UCSD-AML1 (cell line): ENCODE results near the gene FFAR1.

Experiments used
- DNase-seq: peaks from one replicate; lab custom pipeline; 2025; ENCODE audit not compliant: unreplicated experiment; lab: John Stamatoyannopoulos, UW

FFAR1 gene

DNA sequence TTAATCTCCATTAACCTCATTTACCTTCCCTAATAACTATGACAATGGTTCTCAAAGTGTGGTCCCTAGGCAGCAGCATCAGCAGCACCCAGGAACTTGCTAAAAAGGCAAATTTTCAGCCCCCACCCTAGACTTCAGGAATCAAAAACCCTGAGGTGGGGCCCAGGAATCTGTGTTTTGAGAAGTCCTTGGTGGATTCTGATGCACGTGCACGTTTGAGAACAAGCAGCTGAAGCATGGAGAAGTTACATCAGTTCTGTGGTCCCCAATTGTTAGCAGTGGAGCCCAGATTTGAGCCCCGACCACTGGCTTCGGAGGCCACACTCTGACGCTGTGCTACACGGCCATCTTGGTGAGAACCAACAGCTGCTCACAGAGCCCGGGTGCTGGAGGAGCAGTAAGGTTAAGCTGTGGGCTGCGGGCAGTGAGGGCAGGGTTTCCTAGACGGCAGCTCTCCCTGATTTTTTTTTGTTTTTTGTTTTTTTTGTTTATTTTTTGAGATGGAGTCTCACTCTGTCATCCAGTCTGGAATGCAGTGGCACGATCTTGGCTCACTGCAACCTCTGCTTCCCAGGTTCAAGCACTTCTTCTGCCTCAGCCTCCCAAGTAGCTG lies 32.7 kb upstream of the FFAR1 start:
- DNase-seq, result no peak

DNA sequence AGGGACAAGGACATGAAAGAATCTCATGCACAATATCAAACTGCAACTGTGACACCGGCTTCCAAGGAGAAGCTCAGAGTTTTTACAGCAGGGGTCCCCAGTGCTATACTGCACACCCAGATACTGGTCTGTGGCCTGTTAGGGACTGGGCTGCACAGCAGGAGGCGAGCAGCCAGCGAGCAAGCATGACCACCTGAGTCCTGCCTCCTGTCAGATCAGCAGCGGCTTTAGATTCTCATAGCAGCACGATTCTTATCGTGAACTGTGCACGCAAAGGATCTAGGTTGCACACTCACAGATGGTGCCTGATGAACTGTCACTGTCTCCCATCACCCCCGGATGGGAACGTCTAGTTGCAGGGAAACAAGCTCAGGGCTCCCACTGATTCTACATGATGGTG lies 31.8 kb upstream of the FFAR1 start:
- DNase-seq, result no peak

DNA sequence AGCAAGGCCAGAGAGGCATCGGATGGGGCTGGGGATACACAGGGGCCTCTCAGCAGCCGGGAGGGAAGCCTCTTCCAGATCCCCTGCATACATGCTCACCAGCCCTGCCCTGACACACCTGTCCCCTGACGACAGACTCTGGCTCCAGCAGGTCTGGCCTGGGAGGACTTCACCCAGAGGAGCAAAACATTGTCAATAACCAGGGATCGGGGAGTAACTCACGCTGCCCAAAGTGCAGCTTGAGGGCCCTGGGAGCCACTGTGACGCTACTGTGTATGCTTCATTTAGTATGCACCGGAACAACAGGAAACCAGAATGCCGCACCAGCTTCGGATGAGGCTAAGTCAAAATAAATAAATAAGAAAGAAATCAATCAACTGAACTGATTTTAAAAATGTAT lies 31.1 kb upstream of the FFAR1 start:
- DNase-seq, result no peak

DNA sequence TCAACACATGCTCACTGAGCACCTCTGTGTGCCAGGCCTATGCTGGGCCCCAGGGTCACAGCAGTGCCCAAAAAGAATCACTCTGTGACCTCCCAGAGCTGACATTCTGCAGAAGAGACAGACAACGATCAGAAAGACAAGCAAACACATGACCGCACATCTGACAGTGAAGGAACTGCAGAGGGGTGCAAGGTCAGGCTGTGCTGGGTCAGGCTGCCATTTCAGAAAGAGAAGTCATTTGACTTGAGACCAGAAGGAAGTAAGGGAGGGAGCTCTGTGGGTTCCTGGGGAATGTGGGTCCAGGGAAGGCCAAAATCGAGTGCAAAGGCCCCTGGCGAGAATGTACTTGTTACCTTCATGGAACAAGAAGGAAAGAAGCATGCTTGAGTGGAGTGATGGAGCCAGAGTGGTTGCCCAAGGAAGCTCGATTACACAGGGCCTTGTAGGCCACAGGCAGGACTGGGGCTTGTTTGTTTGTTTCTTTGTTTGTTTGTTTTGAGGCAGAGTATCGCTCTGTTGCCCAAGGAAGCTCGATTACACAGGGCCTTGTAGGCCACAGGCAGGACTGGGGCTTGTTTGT lies 30.1 kb upstream of the FFAR1 start:
- peak; percentile 39 for DNase-seq

DNA sequence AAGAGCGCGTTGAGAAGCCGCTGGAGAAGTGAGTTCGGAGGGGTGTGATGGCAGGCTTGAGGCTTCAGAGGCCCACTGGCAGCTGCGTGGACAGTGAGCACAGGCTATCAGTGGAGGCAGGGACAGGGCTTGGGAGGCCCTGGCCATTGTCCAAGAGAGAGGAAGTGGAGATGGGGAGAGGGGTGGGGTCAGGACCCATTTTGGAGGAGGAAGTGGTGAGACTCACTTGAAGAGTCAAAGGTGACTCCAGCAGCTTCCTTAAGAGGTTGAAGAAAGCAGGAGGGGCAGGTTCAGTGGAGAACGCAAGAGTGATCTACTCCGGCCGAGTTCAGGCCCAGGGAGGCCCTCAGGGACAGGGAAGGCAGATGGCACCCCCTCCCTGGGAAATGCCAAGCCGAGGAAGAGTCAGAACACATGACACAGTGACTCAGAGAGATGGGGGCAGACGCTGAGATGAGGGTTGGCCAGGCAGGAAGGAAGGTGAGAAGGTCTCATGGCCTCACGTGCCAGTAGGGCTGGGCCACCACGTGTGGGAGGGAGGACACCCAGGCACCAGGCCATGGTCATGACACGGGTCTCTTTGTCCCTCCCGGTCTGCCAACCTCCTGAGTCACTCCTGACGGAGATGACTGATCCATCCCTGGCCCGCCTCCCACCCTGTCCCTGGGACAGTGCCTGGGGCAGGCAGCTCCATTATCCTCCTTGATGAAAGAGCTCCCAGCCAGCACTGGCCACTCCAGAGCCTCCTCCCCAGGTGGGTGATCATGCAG lies 28.8 kb upstream of the FFAR1 start:
- DNase-seq, result no peak

DNA sequence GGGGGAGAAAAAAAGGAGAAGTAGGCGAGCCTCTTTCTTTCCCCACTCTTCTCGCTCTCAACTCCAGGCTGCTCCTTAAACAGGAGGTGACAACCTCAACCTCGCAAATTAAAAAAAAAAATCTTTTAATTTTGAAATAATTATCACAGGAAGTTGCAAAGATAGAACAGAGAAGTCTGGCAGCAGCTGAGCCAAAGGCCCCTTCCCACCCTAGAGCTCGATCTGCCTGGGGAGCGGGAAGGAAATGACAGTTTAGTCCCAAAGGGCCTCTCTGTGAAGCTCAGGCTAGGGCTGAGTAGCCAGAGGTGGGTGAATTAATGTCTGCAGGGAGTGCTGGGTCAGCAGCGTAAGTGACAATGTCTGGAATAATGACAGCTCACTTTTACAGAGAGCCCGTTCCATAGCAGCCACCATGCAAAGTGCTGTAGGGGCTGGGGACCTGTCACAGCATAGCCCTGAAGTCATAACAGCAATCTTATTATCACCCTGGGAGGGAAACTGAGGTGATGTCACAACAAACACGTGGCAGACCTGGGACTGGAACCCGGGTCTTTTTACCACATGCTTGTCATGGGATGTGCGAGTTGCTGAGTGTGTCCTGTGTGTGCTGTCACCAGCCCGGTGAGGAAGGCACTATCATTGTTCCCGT lies 27.5 kb upstream of the FFAR1 start:
- peak; percentile 41 for DNase-seq

DNA sequence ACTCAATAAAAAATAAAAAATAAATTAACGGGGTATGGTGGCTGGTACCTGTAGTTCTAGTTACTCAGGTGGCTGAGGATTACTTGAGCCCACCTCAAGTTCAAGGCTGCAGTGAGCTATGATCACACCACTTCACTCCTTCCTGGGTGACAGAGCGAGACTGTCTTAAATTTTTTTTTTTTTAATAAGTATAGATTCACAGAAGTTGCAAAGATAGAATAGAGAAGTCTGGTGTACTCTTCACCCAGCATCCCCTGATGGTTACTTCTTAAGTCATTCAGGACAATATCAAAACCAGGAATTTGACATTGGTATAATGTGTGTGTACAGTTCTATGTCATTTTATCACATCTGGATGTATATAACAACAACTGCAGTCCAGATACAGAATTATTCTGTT lies 26.4 kb upstream of the FFAR1 start:
- no peak for DNase-seq

DNA sequence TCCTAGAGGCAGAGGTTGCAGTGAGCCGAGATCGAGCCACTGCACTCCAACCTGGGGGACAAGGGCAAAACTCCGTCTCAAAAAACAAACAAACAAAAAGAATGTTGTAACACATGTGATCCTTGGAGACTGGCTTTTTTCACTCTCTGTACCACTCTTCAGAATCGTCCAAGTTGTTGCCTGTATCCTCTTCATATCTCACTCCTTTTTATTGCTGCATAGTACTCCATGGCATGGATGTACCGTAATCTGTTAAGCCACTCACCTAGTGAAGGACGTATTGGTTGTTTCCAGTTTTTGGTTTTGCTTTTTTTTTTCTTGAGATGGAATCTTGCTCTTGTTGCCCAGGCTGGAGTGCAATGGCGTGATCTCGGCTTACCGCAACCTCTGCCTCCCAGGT lies 25.7 kb upstream of the FFAR1 start:
- no peak for DNase-seq

DNA sequence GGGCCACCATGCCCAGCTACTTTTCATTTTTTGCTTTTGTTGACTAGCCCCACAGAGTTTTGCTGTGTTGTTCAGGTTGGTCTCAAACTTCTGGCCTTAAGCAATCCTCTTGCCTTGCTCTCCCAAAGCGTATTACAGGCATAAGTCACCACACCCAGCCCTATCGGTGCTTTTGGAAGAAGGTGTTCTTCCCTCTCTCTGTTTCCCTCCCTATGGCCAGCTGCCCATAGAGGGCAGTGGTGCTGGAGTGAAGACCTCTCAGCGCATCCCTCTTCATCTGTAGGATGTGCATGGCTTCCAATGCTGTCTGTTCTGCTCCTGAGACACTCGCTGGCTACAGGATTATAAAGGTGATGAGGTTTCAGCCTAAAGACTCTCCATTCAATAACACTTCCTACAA lies 20.1 kb upstream of the FFAR1 start:
- no peak for DNase-seq

DNA sequence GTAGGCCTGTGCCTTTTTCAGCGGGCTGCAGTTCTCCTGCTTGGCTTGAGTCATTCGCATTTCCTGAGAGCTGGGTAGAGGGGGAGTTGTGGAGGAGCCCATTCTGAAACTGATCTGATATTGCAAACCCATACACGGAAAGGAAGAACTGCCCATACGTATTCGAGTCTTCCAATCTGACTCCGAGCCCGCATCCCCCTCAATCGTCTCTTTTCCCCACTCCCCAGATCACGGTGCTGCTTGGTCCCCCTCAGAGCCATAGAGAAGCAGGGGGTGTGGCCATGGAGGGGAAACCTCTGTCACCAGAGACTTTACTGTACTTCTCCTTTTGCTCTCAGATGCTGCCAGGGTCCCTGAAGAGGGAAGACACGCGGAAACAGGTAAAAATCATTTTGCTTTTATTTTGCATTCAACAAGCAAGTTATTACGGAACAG lies 18.8 kb upstream of the FFAR1 start, which contains the start of gene CD22:
Gene CD22 (plus strand): TSS at position 337 of the 435 bp plus-strand sequence. CDS start 2,854 bp downstream, outside the sequence.
- DNase-seq, result peak; percentile 58

DNA sequence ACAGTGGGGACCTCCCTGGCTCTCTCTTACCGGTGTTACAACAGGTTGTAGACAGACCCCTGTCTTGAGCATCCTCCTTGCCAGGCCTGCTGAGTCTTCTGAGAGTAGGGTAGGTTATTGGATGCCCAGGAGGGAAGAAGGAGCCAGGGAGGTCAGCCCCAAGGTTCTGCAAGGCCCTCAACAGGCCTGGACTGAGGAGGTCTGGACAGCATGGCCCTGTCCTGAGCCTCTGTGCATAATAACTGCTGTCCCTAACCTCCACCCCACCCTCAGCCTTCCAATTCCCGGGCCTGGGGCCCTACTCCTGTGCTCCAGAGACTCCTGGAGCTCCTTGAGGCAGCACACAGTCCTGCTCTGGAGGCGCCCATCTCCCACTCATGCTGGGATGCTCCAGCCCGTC lies 18.4 kb upstream of the FFAR1 start:
- DNase-seq, result no peak

DNA sequence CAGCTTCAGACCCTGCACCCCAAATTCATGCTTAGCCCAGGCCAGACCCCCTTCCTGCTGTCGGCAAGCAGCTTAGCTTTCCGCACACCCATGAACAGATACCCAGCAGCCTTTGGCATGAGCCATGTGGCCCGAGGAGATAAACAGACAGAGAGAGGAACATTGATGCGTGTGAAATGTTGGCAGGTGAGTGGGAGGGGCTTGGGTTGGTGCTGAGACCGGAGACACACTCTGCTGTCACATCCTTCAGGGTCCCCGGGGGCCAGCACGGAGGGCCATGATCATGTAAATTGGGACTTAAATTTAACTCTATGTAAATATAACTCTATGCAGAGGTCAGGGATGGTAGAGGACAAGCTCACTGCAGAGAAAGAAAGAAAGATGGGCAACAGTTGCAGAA lies 17.2 kb upstream of the FFAR1 start:
- no peak for DNase-seq

DNA sequence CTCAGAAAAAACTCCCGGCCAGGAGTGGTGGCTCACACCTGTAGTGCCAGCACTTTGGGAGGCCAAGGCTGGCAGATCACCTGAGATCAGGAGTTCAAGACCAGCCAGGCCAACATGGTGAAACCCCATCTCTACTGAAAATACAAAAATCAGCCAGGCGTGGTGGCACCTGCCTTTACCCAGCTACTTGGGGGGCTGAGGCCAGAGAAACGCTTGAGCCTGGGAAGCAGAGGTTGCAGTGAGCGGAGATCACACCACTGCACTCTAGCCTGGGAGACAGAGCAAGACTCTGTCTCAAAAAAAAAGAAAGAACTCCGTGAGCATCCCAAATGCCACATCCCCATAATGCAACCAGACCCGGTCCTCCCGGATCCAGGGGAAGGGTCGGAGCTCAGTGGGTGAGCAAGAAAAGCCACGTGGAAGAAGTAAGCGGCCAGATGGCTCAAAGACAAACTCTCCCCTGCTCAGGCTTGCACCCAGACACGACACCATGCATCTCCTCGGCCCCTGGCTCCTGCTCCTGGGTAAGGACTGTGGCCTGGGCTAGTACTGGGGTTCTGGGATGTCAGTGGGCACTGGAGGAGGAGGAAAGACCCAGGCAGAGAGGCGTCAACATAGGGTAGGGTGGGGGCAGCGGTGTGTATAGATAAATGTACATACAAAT lies 16.0 kb upstream of the FFAR1 start:
- no peak for DNase-seq

DNA sequence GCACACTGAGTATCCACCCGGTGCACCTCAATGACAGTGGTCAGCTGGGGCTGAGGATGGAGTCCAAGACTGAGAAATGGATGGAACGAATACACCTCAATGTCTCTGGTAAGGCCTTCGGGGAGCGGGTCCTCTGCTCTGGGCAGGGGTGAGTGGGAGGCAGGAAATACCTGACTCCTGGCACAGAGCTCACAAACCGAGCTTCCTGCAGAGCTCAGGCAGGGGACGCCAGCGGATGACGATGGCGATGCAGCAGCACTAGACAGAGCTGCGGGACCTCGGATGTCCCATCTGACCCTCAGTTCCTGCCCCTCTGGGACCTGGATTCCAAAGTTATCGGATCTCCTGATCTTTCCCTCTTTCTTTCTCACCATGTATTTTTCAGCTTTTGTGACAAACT lies 14.9 kb upstream of the FFAR1 start:
- DNase-seq, result no peak

DNA sequence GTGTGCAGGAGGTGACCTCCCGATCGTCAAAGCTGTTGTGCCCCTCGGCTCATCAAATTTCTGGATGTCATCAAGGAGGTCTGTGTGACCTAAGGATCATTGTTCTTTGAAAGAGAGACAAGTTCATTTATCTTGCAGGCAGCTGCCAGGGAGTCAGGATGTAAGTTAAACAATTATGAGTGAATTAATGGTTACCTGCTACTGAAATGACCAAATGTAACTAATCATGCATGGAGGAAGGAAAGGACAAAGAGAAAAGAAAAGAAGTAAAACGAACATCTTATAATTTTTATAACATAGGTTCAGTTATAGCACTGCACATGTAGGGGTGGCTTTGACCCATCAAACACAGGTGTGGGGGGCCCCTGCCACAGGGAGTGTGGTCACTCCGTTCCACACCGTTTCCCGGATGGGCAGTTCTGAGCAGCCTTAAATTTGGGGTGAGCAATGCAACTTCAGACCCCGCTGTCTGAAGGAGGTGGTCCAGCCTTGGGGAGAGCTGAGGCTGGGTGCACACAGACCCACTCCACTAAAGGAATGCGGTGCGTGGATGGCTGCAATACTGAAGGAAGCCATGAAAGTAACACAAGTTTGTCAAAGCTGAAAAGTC lies 13.5 kb upstream of the FFAR1 start:
- no peak for DNase-seq

DNA sequence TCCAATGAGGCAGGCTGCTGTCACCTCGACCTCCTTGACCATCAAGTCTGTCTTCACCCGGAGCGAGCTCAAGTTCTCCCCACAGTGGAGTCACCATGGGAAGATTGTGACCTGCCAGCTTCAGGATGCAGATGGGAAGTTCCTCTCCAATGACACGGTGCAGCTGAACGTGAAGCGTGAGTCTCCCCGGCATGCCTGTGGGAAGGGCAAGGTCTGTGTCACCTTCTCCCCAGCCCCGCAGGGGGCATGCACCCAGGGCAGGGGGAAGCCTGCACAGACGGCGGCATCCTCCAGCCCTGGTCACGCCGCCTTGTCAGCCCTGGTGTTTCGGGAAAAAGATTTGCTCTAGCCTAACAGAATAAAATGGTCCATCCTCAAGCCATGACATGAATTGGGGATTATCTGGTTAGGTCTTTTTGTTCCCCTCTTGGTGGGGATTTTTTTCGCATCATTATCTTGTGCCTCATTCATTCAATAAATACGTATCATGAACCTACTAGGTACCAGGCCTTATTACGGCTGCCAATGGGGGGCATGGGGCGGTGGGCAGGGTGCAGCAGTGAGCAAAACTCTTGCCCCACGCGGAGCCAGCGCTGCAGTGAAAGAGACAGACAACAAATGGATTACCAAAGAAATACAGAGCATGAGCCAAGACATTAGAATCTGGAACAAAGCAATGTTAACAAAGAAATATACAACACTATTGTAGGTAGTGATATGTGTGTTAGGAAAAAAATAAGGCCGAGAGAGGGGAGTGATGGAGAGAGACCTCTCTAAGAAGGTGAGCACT lies 11.3 kb upstream of the FFAR1 start:
- DNase-seq, result no peak

DNA sequence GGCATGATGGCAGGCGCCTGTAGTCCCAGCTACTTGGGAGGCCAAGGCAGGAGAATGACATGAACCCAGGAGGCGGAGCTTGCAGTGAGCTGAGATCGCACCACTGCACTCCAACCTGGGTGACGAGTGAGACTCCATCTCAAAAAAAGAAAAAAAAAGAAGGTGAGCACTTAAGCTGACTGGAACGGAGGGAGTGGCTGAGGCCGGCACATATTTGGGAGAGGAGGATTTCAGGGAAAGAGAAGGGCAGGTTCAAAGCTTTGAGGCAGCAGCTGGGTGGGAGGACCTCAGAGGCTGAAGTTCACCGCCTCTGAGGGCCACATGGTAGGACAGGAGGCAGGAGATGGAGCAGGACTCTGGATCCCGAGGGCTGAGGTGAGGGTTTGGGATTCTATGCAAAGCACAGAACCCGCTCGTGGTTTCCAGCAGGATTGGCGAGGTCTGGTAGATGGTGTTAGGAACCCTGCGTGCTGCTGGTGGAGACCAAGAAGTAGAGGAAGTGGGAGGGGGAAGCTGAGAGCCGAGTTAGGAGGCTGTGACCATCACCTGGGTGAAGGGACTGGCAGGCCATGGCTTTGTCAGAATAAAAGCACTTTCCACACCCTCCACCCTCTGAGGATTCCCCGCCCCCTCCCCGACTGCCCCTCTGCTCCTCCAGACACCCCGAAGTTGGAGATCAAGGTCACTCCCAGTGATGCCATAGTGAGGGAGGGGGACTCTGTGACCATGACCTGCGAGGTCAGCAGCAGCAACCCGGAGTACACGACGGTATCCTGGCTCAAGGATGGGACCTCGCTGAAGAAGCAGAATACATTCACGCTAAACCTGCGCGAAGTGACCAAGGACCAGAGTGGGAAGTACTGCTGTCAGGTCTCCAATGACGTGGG lies 10.4 kb upstream of the FFAR1 start:
- no peak for DNase-seq

DNA sequence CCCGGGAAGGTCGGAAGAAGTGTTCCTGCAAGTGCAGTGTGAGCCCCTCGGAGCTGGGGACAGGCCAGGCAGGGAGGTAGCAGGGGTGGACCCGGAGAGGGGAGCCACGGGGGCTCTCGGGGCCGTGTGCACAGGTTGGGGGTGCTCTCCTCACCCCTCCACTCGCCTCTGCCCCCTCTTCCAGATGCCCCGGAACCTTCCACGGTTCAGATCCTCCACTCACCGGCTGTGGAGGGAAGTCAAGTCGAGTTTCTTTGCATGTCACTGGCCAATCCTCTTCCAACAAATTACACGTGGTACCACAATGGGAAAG lies 9.8 kb upstream of the FFAR1 start:
- no peak for DNase-seq

DNA sequence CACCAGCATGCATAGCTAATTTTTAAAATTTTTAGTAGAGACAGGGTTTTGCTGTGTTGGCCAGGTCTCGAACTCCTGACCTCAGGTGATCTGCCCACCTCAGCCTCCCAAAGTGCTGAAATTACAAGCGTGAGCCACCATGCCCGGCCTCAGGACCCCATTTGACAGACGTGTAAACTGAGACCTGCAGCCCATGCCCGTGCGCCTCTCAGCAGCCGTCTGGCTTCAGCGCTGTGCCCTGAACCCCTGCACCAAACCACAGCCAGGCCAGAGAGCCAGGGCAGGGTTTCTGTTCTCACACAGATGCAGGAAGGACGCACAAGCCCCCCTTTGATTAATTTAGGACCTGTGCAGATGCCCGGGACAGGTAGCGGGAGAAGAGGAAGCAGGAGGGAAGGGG lies 7.3 kb upstream of the FFAR1 start:
- no peak for DNase-seq
